NCI-H2171 (cell line): ENCODE results near the gene MARCHF10.
"Not testable (repeated sequence)": the region's sequence is repeated elsewhere in the genome, so short reads cannot be mapped to it uniquely, and the experiment has no call there.

ENCODE experiments used
- DNase-seq: peaks from one replicate; lab custom pipeline; 2025; lab: John Stamatoyannopoulos, UW

MARCHF10 gene

DNA sequence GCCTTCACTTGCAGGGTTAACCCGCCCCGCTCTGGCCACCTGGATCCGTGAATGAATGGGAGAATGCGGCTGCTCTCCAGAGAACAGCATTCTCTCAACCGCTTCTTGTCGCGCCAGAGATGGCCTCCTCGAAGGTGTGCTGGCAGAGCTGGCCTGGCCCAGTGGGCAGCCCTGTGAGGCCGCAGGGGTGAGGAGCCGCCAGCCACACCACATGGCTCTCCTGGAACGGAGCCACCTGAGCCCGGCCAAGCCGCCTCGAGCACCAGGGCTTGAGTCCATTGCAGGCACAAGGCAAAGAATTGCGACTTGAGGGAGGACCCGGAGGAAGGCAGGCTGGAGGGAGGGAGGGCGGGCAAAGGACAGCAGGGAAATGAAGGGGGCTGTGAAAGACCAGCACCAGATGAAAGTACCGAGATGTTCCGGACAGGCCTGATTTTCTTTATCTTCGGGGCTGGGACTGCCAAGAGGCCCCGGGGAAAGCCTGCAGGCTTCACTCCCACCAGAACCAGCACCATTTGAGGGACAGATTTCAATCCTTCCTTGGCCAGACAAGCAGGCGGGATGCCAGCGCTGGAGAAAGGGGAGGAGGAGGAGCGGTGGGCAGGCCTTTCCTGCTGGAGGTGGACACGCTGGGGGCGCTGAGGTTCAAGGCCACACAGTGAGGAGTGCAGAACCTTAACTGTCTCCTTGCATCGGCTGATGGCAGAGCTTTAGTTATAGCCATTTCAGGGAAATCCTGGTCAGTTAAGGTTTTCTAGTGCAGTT, 111.2 kb downstream of the MARCHF10 start:
- DNase-seq: no peak

DNA sequence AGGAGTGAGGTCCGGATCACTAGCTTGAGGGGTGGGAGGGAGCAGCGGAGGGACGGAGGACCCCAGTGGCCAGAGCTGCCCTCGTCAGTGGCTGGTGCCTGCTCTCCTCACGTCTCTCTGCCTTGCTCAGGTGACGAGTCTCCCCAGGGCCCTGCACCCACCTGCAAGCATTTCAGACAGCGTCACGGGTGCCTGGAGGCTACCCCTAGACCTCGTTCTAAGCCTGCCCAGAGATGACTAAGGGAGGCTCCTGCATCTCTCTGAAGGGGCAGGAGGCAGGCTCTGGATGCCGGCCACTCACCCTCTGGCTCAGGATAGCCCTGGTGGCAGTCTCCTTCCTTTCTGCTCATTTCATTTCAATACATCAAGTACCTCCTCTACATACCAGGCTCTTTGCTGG, 111.9 kb downstream of the MARCHF10 start:
- no peak for DNase-seq

DNA sequence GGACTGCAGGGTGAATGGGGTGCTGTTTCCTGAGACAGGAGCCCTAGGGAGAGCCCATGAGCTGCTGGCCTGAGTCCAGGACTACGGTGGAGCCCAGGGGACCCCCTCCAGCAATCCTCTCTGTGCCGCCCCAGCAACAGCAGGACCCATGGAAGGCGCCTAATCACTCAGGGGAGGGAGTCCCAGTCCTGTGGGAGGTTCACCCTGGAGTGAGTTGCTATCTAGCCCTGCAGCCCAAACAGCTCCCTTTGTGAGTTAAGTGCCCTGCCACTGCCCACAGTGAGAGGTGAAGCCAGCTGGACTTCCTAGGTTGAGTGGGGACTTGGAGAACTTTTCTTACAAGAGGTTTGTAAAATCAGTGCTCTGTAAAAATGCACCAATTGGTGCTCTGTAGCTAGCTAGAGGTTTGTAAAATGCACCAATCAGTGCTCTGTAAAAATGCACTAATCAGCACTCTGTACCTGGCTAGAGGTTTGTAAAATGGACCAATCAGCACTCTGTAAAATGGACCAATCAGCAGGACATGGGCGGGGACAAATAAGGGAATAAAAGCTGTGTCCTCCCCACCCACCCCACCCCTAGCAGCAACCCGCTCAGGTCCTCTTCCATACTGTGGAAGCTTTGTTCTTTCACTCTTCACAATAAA, 112.9 kb downstream of the MARCHF10 start:
- DNase-seq: not testable (repeated sequence)

DNA sequence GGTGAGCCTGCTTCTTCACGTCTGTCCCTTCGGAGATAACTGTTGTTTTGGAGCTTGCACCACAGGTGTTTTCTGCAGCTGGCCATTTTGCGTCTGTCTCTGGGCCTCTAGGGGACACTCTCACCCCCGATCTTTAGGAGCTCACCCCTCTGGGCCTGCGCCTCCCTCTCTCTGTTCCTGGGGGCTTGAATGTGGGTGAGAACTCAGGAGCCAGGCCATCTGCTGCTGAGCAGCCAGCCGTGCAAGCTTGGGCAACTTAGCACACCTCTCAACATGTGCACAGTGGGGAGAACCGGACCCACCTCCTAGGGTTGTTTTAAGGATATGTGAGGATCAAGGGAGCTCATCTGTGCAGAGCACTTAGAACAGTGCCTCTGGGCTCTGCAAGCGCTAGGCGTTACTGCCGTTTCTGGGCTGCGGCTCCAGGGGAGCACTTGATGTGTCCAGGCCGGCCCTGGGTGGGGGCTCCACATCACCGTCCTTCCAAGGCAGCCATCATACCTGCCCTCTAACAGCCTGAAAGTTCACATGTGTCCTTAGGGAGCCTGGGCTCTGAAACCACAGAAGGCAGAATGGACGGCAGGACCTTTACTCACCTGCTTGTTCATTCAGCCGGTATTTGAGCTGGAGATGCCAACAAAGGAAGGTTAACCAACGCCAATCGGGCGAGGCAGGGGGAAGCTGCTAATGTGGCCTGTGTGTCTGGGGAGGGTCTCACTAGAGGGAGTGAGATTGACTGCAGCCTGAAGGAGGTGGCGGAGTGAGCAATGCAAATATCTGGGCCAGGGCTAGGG, 114.3 kb downstream of the MARCHF10 start:
- DNase-seq: peak; percentile 92

DNA sequence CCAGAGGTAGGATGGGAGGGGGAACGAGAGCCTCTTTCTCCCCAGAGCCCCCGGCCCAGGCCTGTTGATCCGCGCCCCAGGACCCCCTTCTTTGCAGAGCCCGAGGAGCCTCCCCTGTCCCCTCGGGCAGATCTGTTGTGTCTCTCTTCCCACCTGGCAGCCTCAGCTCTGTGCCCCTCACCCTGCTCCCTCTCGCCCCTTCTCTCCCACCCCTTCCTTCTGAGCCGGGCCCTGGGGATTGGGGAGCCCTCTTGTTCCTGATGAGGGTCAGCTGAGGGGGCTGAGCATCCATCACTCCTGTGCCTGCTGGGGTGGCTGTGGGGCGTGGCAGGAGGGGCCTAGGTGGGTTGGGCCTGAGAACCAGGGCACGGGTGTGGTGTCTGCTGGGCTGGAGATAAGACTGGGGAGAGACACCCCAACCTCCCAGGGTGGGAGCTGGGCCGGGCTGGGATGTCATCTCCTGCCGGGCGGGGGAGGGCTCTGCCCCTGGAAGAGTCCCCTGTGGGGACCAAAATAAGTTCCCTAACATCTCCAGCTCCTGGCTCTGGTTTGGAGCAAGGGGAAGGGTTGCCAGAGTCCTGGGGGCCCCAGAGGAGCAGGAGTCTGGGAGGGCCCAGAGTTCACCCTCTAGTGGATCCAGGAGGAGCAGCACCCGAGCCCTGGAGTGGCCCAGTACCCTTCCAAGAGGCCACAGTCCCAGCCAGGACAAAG, 115.2 kb downstream of the MARCHF10 start:
- DNase-seq: peak; percentile 44

DNA sequence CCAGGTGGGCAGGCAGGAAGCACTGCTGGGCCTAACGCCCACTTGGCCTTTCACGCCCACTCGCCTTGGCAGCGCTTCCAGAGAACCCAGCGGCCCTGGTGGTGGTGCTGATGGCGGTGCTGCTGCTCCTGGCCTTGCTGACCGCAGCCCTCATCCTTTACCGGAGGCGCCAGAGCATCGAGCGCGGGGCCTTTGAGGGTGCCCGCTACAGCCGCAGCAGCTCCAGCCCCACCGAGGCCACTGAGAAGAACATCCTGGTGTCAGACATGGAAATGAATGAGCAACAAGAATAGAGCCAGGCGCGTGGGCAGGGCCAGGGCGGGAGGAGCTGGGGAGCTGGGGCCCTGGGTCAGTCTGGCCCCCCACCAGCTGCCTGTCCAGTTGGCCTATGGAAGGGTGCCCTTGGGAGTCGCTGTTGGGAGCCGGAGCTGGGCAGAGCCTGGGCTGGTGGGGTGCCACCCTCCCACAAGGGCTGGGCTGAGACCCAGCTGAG, 115.9 kb downstream of the MARCHF10 start:
- DNase-seq: no peak

DNA sequence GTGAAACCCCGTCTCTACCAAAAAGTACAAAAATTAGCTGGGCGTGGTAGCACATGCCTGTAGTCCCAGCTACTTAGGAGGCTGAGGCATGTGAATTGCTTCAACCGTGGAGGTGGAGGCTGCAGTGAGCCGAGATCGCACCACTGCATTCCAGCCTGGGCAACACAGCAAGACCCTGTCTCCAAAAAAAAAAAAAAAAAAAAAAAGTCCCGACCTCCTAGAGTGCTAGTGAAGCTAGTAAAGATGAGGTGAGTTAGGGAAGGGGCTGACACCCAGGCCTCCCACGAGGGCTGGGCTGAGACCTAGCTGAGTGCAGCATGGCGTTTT, 116.6 kb downstream of the MARCHF10 start:
- DNase-seq: not testable (repeated sequence)

DNA sequence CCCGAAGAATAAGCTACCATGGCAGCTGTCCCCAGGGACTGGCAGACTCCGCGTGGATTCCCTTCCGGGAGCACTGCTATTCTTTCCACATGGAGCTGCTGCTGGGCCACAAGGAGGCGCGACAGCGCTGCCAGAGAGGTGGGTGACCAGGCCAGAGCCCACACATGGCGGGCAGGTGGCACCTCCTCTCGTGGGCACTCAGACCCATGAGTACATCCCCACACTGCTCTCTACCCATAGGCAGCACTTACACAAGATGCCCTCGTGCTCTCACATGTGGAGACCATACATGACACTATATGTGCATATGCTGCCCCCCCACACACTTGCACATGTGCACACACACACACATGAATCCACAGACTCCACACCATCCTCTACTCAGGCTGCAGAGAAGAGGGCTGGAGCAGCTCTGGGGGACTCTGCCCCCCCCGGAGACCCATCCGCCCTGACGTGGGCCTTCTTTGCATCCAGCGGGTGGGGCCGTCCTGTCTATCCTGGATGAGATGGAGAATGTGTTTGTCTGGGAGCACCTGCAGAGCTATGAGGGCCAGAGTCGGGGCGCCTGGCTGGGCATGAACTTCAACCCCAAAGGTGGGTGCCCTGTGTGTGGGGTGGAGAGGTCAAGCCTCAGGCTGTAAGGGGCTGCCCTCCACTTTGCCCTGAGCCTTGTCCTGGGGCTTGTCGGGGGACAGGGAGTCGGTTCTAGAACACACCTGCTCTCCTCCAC, 117.8 kb downstream of the MARCHF10 start:
- DNase-seq: no peak

DNA sequence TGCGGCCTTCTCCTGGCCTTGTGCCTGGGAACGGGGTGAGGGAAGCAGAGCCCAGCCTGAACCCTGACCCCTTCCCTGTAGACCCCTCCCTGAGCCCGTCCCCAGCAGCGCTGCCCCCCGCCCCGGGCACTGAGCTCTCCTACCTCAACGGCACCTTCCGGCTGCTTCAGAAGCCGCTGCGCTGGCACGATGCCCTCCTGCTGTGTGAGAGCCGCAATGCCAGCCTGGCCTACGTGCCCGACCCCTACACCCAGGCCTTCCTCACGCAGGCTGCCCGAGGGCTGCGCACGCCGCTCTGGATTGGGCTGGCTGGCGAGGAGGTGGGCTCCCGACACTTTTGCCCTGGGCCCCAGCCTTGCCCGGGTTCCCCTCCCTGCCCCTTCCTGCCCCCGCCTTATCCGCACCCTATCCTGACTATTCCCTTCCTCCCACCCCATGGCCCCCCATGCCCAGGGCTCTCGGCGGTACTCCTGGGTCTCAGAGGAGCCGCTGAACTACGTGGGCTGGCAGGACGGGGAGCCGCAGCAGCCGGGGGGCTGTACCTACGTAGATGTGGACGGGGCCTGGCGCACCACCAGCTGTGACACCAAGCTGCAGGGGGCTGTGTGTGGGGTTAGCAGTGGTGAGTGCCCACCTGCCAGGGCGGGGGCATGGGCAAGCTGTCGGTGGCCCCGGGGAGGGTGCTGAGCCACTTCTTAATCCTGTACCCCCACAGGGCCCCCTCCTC, 118.5 kb downstream of the MARCHF10 start:
- no peak for DNase-seq

DNA sequence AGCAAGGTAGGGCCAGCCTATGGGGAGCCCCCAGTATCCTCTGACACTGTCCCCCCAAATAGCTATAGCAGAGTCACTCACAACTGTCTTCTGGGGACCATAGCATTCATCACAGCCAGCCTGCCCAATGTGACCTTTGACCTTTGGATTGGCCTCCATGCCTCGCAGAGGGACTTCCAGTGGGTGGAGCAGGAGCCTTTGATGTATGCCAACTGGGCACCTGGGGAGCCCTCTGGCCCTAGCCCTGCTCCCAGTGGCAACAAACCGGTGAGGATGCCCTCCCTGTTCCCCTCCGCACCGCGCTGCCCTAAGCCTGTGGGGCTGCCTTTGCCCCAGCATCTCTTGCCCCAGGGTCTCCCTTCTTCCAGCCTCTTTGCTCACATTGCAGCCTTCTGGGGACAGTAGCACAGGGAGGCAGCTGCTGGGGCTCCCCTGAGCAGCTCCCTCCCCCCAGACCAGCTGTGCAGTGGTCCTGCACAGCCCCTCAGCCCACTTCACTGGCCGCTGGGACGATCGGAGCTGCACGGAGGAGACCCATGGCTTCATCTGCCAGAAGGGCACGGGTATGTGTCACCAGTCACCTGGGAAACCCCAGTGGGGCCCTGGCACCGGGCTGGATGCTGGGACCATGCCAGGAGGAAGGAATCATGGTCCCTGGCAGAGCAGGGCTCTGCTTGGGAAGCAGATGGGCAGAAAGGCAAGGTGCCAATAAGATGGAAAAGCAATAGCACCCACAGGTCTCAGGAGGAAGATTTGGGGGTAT, 119.5 kb downstream of the MARCHF10 start:
- DNase-seq: peak; percentile 86

DNA sequence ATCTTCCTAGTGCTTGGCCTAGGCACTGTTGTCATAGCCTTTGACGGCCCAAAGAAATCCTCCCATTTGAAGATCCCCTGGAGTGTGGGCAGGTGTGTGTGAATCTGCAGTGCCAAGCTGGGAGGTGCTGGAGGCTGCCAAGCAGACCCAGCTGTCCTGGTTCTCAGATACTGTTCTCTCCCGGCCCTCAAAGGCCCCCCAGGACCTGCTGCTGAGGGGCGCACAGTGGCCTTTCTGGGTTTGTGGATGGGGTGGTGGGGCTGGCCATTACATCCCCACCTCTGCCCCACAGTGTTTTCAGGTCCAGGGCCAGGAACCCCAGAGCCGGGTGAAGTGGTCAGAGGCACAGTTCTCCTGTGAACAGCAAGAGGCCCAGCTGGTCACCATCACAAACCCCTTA, 120.1 kb downstream of the MARCHF10 start:
- DNase-seq: no peak

DNA sequence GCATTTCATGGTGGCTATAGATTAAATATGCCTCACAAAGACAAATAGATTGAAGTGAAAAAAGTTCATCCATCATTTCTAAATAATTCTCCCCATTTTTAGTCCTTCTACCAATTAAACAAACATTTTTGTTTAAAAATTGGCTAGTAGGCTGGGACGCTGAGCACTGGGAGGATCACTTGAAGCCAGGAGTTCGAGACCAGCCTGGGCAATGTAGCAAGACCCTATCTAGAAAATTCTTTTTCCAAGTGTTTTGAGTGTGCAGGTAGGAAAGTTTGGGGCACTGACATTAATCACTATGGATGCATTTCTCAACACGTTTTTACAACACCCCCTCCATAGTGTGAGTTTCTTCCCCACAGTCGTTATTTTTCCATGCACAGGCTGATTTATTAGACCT, 123.9 kb downstream of the MARCHF10 start:
- no peak for DNase-seq

DNA sequence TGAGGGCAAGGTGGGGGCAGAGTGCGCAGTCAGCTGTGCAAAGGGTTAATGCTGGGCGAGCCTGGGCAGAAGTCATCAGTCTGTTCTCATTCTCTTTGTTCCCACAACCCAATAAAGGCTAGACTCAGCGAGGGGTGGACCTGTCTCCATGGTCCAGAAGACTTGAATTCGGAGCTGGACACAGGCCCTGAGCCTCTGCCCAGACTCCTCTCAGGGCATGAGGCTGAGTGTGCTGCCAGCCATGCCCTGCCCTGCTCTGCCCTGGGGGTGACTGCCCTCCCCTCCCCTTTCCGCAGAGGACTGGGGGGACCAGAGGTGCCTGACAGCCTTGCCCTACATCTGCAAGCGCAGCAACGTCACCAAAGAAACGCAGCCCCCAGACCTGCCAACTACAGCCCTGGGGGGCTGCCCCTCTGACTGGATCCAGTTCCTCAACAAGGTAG, 126.2 kb downstream of the MARCHF10 start:
- DNase-seq: no peak

DNA sequence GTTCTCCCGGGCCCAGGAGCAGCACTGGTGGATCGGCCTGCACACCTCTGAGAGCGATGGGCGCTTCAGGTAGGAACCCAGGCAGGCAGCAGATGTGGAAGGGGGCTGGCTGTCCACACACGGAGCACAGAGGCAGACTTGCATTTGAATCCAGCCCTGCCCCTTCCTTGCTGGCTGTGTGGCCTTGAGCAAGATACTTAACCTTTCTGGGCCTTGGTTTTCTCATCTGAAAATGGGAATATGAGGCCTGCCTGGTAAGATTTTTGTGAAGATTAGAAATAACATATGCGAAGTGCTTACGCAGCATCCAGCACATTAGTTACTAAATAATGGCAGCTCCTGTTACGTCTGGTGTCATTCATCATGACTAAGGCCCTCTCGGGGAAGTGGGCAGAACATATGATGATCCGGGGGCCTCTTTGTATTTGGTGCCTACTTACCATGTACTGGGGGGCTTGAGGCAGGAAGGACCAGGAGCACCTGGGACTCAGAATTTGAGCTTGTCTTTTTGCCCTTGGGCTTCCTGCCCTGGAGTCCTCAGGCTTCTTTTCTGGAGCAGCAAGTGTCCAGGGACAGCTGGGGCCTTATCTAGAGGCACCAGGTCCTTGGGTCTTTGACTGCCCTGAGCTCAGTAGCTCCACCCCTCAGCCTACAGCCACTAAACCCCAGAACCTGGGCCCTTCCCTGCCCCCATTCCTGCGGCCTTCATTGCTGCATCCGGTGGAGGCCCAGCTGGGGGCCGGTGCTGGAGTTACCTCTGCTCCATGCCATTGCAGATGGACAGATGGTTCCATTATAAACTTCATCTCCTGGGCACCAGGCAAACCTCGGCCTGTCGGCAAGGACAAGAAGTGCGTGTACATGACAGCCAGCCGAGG, 126.8 kb downstream of the MARCHF10 start:
- DNase-seq: no peak

DNA sequence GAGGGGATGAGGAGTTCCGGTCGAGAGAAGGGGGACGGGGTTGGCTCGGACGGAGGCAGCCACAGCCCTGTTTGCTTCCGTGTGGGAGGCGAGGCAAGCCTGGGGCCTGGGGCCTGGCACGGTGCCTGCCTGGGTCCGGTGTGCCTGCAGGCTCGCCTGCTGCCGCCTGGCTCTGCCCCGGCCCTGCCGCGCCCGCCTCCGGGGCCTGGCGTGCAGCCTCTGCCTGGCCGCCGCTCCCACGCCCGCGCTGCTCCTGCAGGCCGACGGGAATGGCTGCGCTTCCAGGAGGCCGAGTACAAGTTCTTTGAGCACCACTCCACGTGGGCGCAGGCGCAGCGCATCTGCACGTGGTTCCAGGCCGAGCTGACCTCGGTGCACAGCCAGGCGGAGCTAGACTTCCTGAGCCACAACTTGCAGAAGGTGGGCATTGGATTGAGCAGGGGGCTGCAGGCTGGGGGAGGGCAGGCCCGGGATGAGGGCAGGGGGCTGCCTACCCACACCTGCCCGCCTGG, 127.5 kb downstream of the MARCHF10 start:
- no peak for DNase-seq

DNA sequence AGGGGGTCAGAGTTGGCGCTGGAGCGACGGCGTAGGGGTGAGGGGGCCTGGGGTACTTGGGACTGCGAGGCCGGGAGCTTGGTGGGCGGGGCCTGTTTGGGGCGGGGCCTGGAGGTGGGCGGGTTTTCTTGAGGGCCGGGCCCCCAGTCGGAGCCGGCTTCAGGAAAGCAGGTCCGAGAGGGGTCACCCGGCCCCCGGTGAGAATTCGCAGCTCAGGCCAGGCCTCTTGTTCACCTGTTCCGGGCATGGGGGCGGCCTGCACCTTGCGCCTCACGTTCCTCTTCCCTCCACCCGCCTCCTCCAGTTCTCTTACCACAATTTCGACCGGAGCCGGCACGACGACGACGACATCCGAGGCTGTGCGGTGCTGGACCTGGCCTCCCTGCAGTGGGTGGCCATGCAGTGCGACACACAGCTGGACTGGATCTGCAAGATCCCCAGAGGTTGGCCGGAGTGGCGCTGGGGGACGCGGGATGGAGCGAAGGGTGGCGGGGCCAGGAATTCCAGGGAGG, 128.2 kb downstream of the MARCHF10 start:
- no peak for DNase-seq

DNA sequence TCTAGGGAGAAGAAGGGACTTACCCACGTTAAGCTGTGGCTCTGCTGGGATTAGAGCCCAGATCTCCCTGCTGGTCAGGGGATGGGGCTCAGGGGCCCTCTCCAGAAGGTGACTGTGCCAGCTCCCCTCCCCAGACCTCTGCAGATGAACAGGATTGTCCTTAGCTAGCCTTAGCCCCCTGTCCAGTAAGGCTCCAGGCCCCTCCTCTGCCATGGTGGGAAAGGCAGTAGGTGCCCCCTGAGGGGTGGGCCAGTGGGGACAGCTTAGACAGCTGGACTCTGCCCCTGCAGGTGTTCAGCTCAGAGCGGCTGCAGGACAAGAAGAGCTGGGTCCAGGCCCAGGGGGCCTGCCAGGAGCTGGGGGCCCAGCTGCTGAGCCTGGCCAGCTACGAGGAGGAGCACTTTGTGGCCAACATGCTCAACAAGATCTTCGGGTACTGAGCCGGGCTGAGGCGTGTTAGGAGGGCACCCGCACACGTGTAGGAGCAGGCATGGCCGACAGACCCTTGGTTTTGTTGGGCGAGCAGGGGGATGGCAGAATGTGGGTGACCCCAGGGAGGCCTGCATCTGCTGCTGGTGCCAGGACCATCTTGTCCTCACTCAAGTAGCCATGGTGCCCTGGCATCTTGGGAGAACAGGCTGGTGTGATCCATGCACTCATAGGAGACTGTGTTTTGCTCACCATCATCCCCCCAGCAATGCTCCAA, 129.7 kb downstream of the MARCHF10 start:
- no peak for DNase-seq
